Calu3 (cell line): ENCODE results near the gene ZNF358. TPM values are rescaled to one million over a fixed set of nuclear protein-coding genes. Genes with fewer than 3 reads are reported as not detected.
A peak's percentile ranks its signal among the peaks of the same experiment; 100 is the strongest.

Experiments used
- BruUV-seq: library from RNA; stranded (reverse); fragments of 400-500 nt; replicated peaks from 2 replicates; lab custom pipeline; 2021; lab: Mats Ljungman, UMichigan
- CTCF ChIA-PET: fragments of 300-600 bp; sonication (Branson Sonifier 250); formaldehyde crosslinking; loops from one replicate; lab custom pipeline; 2022; ENCODE audit warnings: antibody characterized with exemption; lab: Charles Lee
- DNase-seq: peaks from one replicate; pipeline ENCODE4 v3.0.0; 2022
- H3K27ac Mint-ChIP-seq: one replicate; pipeline ENCODE4 v1.8.0; 2022; ENCODE audit warnings: mixed read lengths; ENCODE audit not compliant: unreplicated experiment
- H3K27me3 Mint-ChIP-seq: one replicate; pipeline ENCODE4 v1.8.0; 2022; ENCODE audit warnings: mixed read lengths; ENCODE audit not compliant: unreplicated experiment
- H3K36me3 Mint-ChIP-seq: one replicate; pipeline ENCODE4 v1.8.0; 2022; ENCODE audit warnings: mild to moderate bottlenecking, moderate library complexity, mixed read lengths; ENCODE audit not compliant: insufficient read depth, unreplicated experiment
- H3K4me1 Mint-ChIP-seq: one replicate; pipeline ENCODE4 v1.8.0; 2022; ENCODE audit warnings: mild to moderate bottlenecking, low read depth, mixed read lengths; ENCODE audit not compliant: unreplicated experiment
- H3K4me3 Mint-ChIP-seq: one replicate; pipeline ENCODE4 v1.8.0; 2022; ENCODE audit warnings: mild to moderate bottlenecking, low read depth, moderate library complexity, mixed read lengths; ENCODE audit not compliant: unreplicated experiment
- H3K9me3 Mint-ChIP-seq: one replicate; pipeline ENCODE4 v1.8.0; 2022; ENCODE audit warnings: low read depth, mixed read lengths; ENCODE audit not compliant: unreplicated experiment
- CTCF ChIP-seq: fragments of 200-600 bp; IDR thresholded peaks from one replicate; pipeline ENCODE4 v1.8.0; 2022; ENCODE audit warnings: antibody characterized with exemption; ENCODE audit not compliant: unreplicated experiment
- intact Hi-C: fragments of 100-400 bp; cut with micrococcal nuclease; formaldehyde crosslinking; loops from one replicate; pipeline ENCODE4 v1.10.0; 2022; ENCODE audit not compliant: unreplicated experiment
- total RNA-seq: library from RNA; stranded (reverse); gene quantifications from 2 replicates; pipeline ENCODE4 v1.2.3, GENCODE V29; 2022

The ZNF358 gene
- total RNA-seq, 1 experiment from 2014 or later, result 23.8 TPM

- Mint-ChIP-seq H3K27ac (peak overlapping the region; percentile 36), H3K4me1 (peaks cover 8% of the 10 kb centered on the region), H3K27me3 (peaks cover 12% of the 10 kb centered on the region), H3K4me3 (no peak overlapping the region), H3K9me3 (no peaks in the 10 kb centered on the region), H3K36me3 (peaks cover 5% of the 10 kb centered on the region)
- BruUV-seq, result no TSS peak
- TF ChIP-seq CTCF, result no peak
- peak; percentile 69 for DNase-seq
- intact Hi-C loops, result no loop called here
- CTCF ChIA-PET, result interaction anchor here (0.8 kb wide), 2 partner anchors 9 to 123 kb away, joined by 6 read pairs; partner anchors contain the start of genes PET100 and XAB2
Observed at GRCh38 chr19:7506385-7507328, 9.2 kb upstream of the ZNF358 start.

- BruUV-seq, result no TSS peak
- Mint-ChIP-seq H3K27ac (no peak overlapping the region), H3K4me3 (no peak overlapping the region), H3K27me3 (peaks cover 12% of the 10 kb centered on the region), H3K36me3 (peaks cover 5% of the 10 kb centered on the region), H3K9me3 (no peaks in the 10 kb centered on the region), H3K4me1 (peaks cover 8% of the 10 kb centered on the region)
- no peak for TF ChIP-seq CTCF
- intact Hi-C loops, result no loop called here
- peak; percentile 90 for DNase-seq
- CTCF ChIA-PET, result interaction anchor here (0.5 kb wide), 1 partner anchor 55 kb away, joined by 4 read pairs; no protein-coding TSS in a partner anchor
Observed at GRCh38 chr19:7507884-7508283, 8.0 kb upstream of the ZNF358 start.

- DNase-seq, result no peak
- intact Hi-C loops, result no loop called here
- Mint-ChIP-seq H3K4me1 (peaks cover 8% of the 10 kb centered on the region), H3K9me3 (no peaks in the 10 kb centered on the region), H3K27me3 (peaks cover 21% of the 10 kb centered on the region), H3K36me3 (peaks cover 5% of the 10 kb centered on the region), H3K4me3 (no peak overlapping the region), H3K27ac (no peak overlapping the region)
- no peak for TF ChIP-seq CTCF
- BruUV-seq, result no TSS peak
- CTCF ChIA-PET, result no interaction called here
Observed at GRCh38 chr19:7509625-7510024, 6.3 kb upstream of the ZNF358 start.

- H3K36me3 Mint-ChIP-seq, result peaks cover 14% of the 10 kb centered on the region
- CTCF ChIA-PET, result interaction anchor here (0.5 kb wide), 1 partner anchor 208 kb away, joined by 3 read pairs; no protein-coding TSS in a partner anchor
- no peak overlapping the region for H3K4me3 Mint-ChIP-seq
- TF ChIP-seq CTCF, result no peak
- H3K27ac Mint-ChIP-seq, result no peak overlapping the region
- BruUV-seq, result no TSS peak
- no peaks in the 10 kb centered on the region for H3K9me3 Mint-ChIP-seq
- intact Hi-C loops, result no loop called here
- peaks cover 10% of the 10 kb centered on the region for H3K4me1 Mint-ChIP-seq
- peaks cover 25% of the 10 kb centered on the region for H3K27me3 Mint-ChIP-seq
- no peak for DNase-seq
Observed at GRCh38 chr19:7512400-7512851, 3.5 kb upstream of the ZNF358 start.
